WERI-Rb-1 (cell line): ENCODE measurements around the gene MOB2.

ENCODE experiments used
- DNase-seq: peaks from one replicate; pipeline ENCODE4 v3.0.0-alpha.2; 2020
- H3K27ac ChIP-seq: fragments of 250-450 bp; sonication (Bioruptor Pico); 2 replicates; pipeline ENCODE4 v1.5.1; 2020; ENCODE audit warnings: mild to moderate bottlenecking, moderate library complexity
- H3K27me3 ChIP-seq: fragments of 250-450 bp; sonication (Bioruptor Pico); 2 replicates; pipeline ENCODE4 v1.5.1; 2021; ENCODE audit warnings: mild to moderate bottlenecking, low read depth, moderate library complexity; ENCODE audit not compliant: insufficient read depth, severe bottlenecking
- H3K36me3 ChIP-seq: fragments of 250-450 bp; sonication (Bioruptor Pico); 2 replicates; pipeline ENCODE4 v1.5.1; 2020; ENCODE audit warnings: mild to moderate bottlenecking, moderate library complexity
- H3K4me3 ChIP-seq: 2 replicates; pipeline ENCODE4 v1.5.1; 2011; ENCODE audit warnings: low read depth, mild to moderate bottlenecking, control low read depth, low read length
- H3K9me3 ChIP-seq: fragments of 250-450 bp; sonication (Bioruptor Pico); 2 replicates; pipeline ENCODE4 v1.5.1; 2021; ENCODE audit warnings: mild to moderate bottlenecking, moderate library complexity; ENCODE audit not compliant: severe bottlenecking
- CTCF ChIP-seq: IDR thresholded peaks from 2 replicates; pipeline ENCODE4 v1.5.1; 2011; ENCODE audit warnings: low read depth, mild to moderate bottlenecking, control low read depth, inconsistent platforms, low read length

The MOB2 gene

GRCh38 chr11:1488575-1489180 is 2.1 kb upstream of the MOB2 start:
- Histone ChIP-seq H3K4me3 (no peak overlapping the region), H3K9me3 (no peaks in the 10 kb centered on the region), H3K36me3 (no peaks in the 10 kb centered on the region), H3K27me3 (no peaks in the 10 kb centered on the region), H3K27ac (no peak overlapping the region)
- no peak for DNase-seq
- TF ChIP-seq CTCF, result no peak

GRCh38 chr11:1487851-1488574 is 1.4 kb upstream of the MOB2 start:
- no peak for TF ChIP-seq CTCF

GRCh38 chr11:1487091-1487850 is 692 bp upstream of the MOB2 start:
- no peak for DNase-seq
- no peaks in the 10 kb centered on the region for H3K27me3 ChIP-seq
- no peaks in the 10 kb centered on the region for H3K9me3 ChIP-seq
- TF ChIP-seq CTCF, result no peak
- H3K4me3 ChIP-seq, result no peak overlapping the region
- no peaks in the 10 kb centered on the region for H3K36me3 ChIP-seq
- H3K27ac ChIP-seq, result no peak overlapping the region

More at GRCh38 chr11:1487851-1488574, 1.4 kb upstream of the MOB2 start:
- Histone ChIP-seq H3K27me3 (no peaks in the 10 kb centered on the region), H3K36me3 (no peaks in the 10 kb centered on the region), H3K27ac (no peak overlapping the region), H3K4me3 (no peak overlapping the region), H3K9me3 (no peaks in the 10 kb centered on the region)
- no peak for DNase-seq

GRCh38 chr11:1485504-1485885 is 1.1 kb downstream of the MOB2 start:
- no peaks in the 10 kb centered on the region for H3K36me3 ChIP-seq
- no peak for TF ChIP-seq CTCF
- H3K4me3 ChIP-seq, result no peak overlapping the region
- no peak for DNase-seq
- no peaks in the 10 kb centered on the region for H3K27me3 ChIP-seq
- no peak overlapping the region for H3K27ac ChIP-seq
- no peaks in the 10 kb centered on the region for H3K9me3 ChIP-seq

GRCh38 chr11:1484695-1485503 is 1.7 kb downstream of the MOB2 start:
- no peak for TF ChIP-seq CTCF
- Histone ChIP-seq H3K36me3 (no peaks in the 10 kb centered on the region; the same call in 1 of the 2 replicates), H3K27me3 (no peaks in the 10 kb centered on the region), H3K9me3 (no peaks in the 10 kb centered on the region), H3K27ac (no peak overlapping the region), H3K4me3 (no peak overlapping the region)
- no peak for DNase-seq
